ENCODE data around the gene PWWP2B.

Gene PWWP2B

GRCh38 chr10:132394936-132395703, 1.9 kb upstream of the PWWP2B start:
- no peak for TF ChIP-seq CTCF (IDR thresholded peaks at IDR 0.05; ENCODE audit: low read length, missing control alignments)
- no peak overlapping the region for H3K4me3 ChIP-seq (replicated peaks; ENCODE audit: low read depth, low read length)
- no peak for DNase-seq (ENCODE audit: low read depth)

- H3K4me3 ChIP-seq (replicated peaks; ENCODE audit: low read depth, low read length), result peak overlapping the region; percentile 38
- no peak for TF ChIP-seq CTCF (IDR thresholded peaks at IDR 0.05; ENCODE audit: low read length, missing control alignments)
- DNase-seq (ENCODE audit: low read depth), result peak; percentile 24
Observed at GRCh38 chr10:132395704-132396493, 1.1 kb upstream of the PWWP2B start.

GRCh38 chr10:132396494-132397035, 435 bp upstream of the PWWP2B start:
- DNase-seq (ENCODE audit: low read depth), result peak; percentile 36
- H3K4me3 ChIP-seq (replicated peaks; ENCODE audit: low read depth, low read length), result peak overlapping the region; percentile 44
- TF ChIP-seq CTCF (IDR thresholded peaks at IDR 0.05; ENCODE audit: low read length, missing control alignments), result no peak

- TF ChIP-seq CTCF (IDR thresholded peaks at IDR 0.05; ENCODE audit: low read length, missing control alignments), result no peak
- DNase-seq (ENCODE audit: low read depth), result peak; percentile 34
- peak overlapping the region; percentile 64 for H3K4me3 ChIP-seq (replicated peaks; ENCODE audit: low read depth, low read length)
Observed at GRCh38 chr10:132397671-132398565, 918 bp downstream of the PWWP2B start.

- TF ChIP-seq CTCF (IDR thresholded peaks at IDR 0.05; ENCODE audit: low read length, missing control alignments), result no peak
- DNase-seq (ENCODE audit: low read depth), result no peak
- H3K4me3 ChIP-seq (replicated peaks; ENCODE audit: low read depth, low read length), result no peak overlapping the region
Observed at GRCh38 chr10:132398566-132398991, 1.6 kb downstream of the PWWP2B start.

Data from fibroblast of pulmonary artery (primary cell).